GM19351 (cell line): ENCODE results near the gene CUL9.

Source experiments
- ATAC-seq: cut with Tn5 transposase; IDR thresholded peaks from one replicate; pipeline ENCODE4 v1.9.1; 2021; ENCODE audit warnings: mild to moderate bottlenecking, moderate library complexity; ENCODE audit not compliant: unreplicated experiment

Gene CUL9

GRCh38 chr6:43172104-43173007 is 9.6 kb upstream of the CUL9 start:
- no peak for ATAC-seq

DNA sequence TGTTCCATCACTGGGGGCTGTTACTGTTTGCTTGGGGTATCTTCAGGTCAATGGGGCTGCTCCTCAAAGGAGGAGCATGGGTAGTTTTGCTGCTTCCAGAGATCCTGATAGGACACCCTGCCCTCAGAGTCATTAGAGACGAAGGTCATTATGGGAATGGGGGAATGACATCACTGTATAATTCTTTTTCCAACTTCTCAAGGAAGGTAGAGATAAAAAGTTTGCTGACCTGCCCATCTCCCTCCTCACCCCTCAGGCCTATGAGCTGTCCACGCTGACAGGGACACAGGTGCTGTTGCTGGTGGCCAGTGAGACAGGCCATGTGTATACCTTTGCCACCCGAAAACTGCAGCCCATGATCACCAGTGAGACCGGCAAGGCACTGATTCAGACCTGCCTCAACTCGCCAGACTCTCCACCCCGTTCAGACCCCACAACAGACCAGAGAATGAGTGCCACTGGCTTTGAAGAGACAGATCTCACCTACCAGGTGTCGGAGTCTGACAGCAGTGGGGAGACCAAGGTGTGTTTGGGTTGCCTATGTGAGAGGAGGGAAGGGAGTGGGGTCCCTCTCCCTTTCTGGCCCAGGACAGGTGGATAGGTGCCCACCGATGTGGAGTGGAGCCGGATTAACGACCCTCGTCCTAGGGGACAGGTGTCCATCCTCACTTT is 8.3 kb upstream of the CUL9 start:
- ATAC-seq = no peak

GRCh38 chr6:43174263-43175112 is 7.5 kb upstream of the CUL9 start:
- peak; percentile 73 for ATAC-seq

GRCh38 chr6:43175676-43176422 is 6.1 kb upstream of the CUL9 start:
- no peak for ATAC-seq

- no peak for ATAC-seq
Observed at GRCh38 chr6:43176423-43176786, 5.6 kb upstream of the CUL9 start.

DNA sequence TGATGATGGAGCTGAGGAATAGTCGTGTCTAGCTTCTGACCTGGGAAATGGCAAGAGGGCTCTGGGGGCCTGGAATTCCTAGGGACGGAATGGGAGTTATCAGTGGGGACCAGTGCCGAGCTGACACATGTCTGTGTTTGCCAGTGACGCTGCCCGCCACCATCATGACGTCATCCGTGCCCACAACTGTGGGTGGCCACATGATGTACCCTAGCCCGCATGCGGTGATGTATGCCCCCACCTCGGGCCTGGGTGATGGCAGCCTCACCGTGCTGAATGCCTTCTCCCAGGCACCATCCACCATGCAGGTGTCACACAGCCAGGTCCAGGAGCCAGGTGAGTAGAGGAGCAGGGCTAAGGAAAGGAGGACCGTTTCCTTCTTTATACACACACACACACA is 3.8 kb upstream of the CUL9 start:
- no peak for ATAC-seq

DNA sequence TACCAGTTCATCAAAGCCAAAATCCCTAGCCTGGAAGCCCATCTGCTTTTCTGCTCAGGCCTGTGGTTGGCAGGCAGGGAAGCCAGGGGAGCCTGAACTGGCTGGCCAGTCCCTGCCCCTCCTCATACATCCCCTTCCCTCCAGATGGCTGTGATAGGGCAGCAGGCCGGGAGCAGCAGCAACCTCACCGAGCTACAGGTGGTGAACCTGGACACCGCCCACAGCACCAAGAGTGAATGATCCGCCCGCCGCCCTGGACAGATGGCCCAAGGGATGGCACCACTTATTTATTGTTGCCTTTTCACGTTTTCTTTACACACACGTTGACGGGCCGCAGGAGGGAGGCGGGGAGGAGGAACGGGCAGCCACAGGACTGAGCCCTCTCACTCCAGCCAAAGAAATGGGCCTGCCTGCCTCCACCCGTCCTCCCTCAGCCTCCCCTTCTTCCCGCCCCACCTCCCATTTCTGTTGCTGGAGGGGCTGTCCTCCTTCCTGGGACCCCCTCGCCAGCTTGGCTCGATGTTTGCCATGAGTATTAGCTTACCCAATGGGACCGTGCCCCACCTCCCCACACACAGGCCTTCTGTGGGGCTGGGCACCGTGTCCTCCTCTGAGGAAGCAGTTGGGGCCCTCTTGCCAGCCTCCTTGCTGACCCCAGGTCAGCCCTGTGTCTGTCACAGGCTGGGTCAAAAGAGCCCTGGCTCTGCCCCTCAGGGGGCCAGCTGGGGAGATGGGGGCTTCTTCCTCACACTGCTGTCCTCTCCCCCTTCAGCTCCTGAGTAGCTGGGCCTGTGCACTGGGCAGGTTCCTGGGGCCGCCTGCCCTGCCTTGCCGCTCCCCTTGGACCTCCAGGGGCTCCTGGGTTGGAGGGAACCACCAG is 2.8 kb upstream of the CUL9 start:
- ATAC-seq = no peak

DNA sequence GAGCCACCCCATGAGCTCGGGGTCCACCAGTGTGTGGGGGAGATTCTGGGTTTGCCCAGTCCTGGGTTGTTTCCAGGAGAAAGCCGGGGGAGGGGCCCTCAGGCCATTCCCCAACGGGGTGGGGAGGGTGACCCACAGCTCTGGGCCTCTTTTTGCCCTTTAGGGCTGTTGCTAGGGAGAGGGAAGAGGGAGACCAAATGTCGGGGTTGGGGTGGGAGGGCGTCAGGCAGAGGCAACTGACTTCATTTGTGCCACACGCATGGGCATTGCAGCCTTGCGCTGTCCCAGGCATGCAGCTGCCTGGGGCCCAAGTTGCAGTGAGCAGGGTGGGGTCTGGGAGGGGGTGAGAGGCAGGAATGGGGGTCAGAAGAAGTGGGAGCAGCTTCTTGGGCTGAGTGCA is 1.9 kb upstream of the CUL9 start:
- no peak for ATAC-seq

DNA sequence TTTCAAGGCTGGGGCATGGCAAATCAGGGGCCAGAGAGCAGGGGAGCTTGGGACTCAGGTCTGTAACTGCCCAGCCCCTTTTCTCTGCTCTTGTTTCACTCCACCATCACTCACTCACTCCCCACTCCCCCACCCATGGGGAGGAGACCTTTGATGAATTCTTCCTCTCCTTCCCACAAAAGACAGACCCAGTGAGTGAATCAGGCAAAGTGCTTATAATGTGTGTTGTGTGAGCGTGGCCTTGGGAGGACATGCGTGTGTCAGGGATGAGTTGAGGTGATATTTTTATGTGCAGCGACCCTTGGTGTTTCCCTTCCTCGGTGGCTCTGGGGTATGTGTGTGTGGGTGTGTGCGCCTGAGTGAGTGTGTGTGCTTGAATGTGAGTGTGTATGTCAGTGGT is 1.0 kb upstream of the CUL9 start:
- ATAC-seq = no peak

DNA sequence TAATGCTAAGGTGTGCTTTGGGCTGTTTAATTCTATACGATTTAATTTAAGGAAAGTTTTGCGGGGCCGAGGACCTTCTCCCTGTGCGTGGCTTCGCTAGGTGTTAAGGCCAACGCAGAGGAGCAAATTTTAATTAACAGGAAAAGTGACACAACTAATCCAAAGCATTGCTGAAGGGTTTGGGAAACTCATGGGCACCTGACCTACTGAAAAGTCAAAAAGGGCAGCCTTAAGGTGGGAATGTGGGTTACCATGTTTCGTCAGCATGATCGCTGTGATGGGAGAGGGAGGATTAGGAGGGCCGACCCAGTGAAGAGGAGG is 415 bp upstream of the CUL9 start:
- ATAC-seq = no peak

DNA sequence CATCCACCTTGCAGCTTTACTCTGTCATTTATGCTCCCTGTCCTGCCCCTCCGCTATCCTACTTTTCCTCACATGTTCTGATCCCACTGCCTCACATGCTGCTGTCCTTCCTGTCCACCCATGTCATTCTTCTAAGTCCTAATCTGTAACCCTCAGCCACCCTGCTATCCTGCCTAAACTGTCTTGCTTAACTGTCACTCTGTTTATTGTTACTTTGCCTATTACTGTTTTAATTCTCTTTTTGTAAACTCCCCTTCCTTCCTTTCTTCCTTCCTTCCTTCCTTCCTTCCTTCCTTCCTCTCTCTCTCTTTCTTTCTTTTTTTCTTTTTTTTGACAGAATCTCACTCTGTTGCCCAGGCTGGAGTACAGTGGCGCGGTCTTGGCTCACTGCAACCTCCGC is 1.4 kb downstream of the CUL9 start:
- ATAC-seq = no peak

DNA sequence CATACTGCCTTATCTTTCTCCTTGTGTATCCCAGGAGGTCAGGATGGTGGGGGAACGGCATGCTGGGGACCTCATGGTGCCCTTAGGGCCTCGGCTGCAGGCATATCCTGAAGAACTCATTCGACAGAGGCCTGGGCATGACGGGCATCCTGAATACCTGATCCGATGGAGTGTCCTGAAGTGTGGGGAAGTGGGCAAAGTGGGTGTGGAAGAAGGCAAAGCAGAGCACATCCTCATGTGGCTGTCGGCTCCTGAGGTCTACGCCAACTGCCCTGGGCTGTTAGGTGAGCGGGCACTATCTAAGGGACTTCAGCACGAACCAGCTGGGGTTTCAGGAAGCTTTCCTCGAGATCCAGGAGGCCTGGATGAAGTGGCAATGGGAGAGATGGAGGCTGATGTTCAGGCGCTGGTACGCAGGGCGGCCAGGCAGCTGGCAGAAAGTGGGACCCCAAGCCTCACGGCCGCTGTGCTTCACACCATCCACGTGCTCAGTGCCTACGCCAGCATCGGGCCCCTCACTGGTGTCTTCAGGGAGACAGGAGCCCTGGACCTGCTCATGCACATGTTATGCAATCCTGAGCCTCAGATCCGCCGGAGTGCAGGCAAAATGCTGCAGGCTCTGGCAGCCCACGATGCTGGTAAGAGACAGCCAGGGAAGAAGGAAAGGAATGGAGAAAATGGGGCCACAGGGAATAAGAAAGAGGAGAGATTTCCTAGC is 2.4 kb downstream of the CUL9 start:
- ATAC-seq = no peak

DNA sequence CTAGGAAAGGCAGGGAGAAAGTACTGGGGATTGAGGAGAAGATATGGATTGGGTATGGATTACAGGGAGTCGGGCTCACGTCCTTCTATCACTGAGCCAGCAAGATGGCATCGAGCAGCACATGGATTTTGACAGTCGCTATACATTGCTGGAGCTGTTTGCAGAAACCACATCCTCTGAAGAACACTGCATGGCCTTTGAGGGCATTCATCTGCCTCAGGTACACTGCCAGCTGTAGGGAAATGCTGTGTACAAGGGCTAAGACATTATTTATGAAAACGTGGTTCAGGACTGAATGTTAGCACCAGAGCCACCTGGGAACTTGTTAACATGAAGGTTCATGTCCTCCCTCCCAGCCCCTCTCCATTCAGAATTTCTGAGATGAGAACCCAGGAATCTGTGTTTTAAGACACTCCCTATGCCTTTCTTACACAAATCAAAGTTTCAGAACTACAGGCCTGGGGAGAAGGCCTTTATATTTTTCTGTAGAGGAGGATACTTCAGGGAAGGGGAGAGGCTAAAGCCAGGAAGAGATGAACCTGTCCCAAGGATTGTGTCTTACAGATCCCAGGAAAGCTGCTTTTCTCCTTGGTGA is 3.5 kb downstream of the CUL9 start:
- ATAC-seq = no peak

GRCh38 chr6:43186019-43186418 is 4.0 kb downstream of the CUL9 start:
- ATAC-seq = no peak

DNA sequence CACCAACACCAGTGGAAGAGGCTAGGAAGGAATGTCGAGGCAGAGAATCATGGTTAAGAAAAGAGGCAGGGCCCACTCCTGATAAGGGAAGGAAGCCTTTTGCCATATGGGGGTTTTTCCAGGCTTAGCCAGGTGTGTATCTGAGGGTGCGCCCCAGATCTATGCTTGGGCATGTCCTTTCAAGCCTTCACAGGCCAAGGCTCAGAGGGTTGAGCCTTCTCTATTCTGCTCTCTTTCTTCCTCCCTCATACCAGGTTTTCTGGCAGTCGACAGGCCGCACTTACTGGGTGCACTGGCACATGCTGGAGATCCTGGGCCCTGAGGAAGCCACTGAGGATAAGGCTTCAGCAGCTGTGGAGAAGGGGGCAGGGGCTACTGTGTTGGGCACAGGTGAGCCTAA is 4.7 kb downstream of the CUL9 start:
- ATAC-seq = no peak

DNA sequence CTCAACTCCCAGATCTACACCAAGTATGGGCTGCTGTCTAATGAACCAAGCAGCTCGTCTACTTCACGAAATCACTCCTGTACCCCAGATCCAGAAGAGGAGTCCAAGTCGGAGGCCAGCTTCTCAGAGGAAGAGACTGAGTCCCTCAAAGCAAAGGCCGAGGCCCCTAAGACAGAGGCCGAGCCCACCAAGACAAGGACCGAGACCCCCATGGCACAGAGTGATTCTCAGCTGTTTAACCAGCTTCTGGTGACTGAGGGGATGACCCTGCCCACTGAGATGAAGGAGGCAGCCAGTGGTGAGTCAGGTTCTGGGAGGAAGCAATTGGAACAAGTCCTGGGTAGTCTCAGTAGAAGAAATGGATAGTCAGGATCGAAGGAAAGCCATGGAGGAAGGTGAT is 5.8 kb downstream of the CUL9 start:
- ATAC-seq = no peak

- ATAC-seq = no peak
Observed at GRCh38 chr6:43188426-43188825, 6.4 kb downstream of the CUL9 start.

GRCh38 chr6:43189776-43190304 is 7.8 kb downstream of the CUL9 start:
- ATAC-seq = no peak

- no peak for ATAC-seq
Observed at GRCh38 chr6:43192911-43193310, 10.9 kb downstream of the CUL9 start.
